ENCODE data around the gene MFRP.

Gene MFRP

DNA sequence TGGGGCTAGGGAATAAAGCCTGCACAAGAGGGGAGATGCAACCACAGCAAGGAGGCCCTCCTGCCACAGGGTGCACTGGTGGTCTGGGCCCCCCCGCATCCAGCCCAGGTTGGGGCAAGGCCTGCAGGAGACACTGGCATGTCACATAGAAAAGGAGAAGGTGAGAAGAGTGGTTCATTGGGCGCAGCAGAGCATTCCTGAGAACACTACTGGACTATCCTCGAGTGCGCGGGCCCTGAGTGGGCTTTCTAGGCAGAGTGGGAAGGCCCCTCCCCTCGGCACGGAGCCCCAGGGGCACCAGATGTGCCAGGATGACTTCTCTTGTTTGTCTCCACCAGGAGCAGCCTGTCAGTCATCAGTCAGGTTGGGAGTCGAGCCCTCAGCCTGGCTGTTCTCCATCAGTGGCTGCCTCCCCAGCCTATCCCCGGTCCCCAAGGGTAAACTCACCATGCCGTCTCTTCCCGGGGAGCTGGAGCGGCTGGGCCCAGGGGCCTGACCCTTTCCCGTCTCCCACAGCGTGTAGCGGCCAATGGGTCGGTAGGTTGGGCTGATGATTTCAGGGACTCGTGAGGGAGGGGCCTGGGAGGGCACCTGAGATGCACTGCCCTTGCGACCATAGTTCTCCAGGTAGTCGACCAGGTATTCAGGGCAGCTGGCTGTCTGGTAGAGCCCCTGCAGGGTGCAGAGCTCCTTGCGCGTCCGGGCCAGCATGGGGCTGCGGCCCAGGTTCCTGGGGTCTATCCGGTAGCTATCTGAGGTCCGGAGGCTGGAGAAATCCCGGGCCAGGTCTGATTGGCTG is 26.0 kb upstream of the MFRP start:
- no peak for DNase-seq

- DNase-seq: no peak
These were observed 25.3 kb upstream of the MFRP start for GRCh38 chr11:119371778-119372182.

DNA sequence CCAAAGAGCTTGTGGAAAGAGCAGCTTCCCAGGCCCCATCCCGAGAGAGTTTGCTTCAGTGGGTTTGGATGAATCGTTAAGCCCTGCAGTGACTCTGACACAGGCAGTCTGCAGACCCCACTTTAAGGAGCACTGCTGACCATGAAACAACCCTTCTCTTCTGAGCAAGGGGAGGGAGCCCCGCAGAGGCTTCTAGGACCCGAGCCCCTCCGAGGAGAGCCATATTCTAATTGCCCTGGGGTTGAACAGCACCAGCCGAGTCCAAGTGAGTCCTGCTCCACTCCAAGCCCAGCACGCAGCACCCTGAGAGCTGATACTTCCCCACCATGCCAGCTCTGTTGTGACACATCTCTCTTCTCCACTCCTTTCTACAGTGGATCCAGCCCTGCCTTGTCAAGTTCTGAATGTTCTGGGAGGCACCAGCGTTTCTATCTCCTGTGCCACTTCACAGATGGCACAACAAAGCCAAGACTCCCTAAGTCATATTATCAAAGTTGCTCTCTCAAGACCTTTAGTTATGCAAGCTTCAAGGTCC is 24.6 kb upstream of the MFRP start:
- DNase-seq: no peak

GRCh38 chr11:119370486-119371046 is 24.1 kb upstream of the MFRP start:
- no peak for DNase-seq

DNA sequence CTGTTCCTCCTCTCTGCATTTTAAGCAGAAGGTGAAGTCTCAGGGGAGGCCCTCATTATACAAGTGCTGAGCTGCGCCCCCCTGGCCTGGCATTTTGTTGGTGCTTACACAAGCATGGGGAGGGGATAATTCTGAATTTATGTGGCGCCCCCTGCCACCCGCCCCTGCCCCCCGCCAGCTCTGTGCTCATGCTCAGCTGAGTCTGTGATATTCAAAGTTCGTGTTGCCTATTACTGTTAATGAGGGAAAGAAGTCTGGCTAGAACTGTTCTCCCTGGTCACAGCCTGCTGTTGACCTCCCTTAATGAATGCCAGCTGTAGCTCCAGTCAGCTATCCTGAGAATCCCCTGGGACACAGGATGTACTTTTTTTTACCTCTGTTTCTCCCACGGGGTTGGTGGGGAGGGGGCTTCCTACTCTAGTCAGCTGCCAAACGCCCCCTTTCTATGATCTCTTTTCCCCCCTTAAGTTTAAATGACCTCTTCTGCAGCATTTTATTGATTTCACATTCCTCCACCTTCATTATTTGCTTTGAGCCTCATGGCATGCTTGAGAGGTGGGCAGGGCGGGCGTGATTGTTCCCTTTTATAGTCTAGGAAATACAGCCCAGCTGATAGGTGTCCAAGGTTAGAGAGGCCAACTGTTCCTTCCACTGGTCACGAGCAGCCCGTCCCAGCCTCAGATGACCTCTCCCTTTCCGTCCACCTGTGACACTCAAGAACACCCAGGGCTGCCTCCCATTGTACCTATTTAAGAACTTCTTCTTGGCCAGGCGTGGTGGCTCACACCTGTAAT is 22.8 kb upstream of the MFRP start:
- no peak for DNase-seq

DNA sequence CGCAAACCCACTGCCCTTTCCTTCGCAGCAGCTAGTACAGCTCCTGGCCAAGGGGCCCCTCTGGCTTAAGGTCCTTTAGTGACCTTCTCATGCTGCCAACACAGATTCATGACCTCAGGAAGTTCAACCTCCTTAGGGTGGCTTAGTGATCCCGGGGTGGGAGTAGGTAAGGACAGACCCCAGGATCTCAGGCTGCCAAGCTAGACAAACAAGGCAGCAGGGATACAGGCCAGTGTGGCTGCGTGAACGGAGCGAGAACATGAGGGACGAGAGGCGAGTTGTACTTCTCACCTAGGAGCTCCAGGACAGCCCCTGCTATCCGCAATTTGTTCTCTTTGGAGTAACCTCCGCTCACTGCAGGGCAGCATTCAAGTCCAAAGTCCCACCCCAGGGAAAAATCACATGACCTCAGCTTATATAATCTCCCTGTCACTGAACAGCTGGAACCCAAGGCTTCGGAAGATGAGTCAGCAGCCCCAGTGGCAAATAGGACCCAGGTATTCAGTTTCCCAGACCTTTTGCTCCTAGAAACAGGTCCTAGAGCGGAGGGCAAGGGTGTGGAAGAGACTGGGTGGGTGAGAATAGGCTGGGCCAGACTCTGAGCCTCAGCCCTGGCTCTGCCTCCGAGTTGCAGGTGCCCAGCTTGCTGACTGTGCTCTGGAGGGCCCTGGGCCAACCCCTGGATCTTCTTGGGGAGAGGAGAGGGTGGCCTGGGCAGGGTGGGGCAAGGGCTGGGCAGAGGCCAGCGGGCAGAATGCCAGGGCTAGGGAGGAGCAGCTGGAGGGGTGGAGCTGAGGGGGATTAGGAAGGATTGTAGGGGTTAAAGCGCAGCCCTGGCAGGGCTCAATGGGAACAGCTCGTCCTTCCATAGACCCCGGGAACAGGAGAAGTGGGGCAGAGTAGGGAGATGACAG is 21.9 kb upstream of the MFRP start:
- no peak for DNase-seq

DNA sequence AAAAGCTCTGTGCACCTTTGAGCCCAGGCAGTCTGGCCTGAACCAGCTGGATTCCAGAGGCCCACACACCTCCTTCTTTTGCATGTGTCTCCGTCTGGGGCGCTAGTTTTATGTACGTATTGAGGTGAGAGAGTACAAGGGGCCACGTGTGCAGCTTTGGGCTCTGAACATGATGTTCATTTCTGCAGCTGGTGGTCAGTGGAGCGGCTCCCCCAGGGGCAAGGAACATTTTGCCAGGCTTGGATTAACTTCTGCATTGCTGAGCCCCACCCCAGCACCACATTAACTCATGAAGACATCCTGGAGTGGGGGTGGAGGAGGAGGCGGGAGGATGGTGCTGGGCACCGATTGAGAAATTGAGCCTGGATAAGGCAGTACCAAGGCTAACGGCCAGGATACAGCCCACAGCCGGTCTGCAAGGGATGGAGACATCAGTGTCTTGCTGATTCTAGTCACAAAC is 21.2 kb upstream of the MFRP start:
- no peak for DNase-seq

DNA sequence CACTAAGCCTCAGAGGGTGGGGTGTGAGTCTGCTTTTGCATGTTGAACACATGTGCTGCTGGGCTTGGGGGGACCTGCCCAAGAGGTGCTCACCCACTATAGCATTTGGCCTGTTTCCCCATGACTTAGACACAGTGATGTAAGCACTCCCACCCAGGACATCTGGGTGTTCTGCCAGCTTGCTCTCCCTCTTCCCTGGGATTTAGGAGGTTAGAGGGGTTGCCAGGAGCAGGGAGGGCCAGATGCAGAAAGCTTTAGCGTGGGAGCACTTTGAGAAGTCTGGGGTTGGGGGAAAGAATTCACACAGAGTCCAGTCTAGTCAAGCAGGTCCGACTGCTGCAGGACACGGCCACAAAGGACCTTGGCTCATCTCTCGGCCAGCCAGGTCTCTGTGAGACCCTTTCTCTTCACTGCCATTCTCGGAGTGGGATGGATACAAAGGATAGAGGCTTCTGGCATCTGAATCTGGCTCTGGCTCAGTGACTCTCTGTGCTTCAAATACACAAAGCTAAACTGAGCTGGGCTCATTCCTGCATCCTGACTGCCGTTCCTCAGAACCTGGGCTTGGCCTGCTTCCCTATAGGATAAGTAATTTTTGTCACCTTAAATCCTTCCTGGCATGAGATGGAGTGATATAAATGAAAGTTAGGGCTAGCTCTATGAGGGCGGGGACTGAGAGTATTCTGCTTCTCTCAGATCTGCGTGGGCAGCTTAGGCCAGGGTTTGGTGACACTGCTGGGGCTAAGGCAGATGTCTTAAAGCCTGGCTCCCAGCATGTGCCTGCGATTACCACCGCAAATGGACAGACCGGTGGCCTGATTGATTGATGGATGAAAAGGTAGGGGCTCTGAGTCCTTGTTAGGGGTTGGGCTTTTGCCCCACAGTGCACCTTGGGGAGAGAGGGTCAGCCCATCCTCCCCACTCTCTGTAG is 20.4 kb upstream of the MFRP start:
- DNase-seq: no peak

GRCh38 chr11:119365071-119365591 is 18.6 kb upstream of the MFRP start:
- DNase-seq: no peak

DNA sequence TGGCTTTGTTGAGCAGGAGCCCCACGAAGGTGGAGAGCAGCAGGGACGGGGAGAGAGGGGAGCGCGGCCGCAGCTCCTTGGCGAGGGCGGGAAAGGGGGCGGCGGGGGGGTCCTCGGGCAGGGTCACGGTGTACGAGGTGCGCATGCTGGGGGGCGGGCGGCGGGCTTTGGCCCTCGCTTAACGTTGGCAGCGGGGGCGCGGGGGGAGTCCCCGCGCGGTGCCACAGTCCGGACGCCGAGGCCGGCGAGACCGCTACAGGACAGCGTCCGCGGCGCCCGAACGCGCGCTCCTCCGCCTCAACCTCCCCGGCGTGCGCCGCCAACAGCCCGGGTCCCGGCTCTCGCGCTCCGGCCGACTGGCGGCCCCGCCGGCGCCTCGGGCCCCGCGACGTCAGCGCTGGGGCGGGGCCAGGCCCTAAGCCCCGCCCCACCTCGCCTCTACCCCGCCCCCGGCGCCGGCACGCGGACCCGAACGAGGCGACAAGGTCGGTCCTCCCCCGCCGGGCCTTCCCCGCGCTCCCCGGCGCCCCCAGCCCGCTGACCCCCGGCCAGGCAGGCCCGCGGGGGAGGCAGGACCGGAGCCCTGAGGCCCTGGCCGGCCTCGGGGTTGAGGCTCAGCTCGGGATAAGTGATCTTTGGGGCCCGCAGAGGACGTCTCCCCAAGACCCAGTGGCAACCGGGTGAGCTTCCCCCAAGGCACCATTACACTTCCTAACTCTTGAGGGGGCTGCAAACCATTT is 17.5 kb upstream of the MFRP start:
- DNase-seq: no peak

- no peak for DNase-seq
These were observed 16.8 kb upstream of the MFRP start for GRCh38 chr11:119363081-119363850.

DNA sequence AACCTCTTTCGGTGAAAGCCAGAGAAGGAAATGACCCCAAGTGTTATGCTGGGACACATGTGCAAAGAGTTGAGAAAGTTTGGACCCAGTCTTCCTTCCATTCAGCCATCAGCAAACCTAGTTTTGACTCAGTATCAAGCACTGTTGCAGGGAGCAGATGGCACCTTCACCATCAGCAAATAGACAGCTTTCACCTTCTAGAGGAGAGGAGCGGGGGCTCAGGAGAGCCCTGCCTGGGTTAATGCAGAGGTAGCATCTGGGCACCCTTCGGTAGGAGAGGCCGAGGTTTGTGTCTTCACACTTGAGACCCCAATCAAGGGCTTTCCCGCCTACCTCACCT is 16.2 kb upstream of the MFRP start:
- DNase-seq: no peak

DNA sequence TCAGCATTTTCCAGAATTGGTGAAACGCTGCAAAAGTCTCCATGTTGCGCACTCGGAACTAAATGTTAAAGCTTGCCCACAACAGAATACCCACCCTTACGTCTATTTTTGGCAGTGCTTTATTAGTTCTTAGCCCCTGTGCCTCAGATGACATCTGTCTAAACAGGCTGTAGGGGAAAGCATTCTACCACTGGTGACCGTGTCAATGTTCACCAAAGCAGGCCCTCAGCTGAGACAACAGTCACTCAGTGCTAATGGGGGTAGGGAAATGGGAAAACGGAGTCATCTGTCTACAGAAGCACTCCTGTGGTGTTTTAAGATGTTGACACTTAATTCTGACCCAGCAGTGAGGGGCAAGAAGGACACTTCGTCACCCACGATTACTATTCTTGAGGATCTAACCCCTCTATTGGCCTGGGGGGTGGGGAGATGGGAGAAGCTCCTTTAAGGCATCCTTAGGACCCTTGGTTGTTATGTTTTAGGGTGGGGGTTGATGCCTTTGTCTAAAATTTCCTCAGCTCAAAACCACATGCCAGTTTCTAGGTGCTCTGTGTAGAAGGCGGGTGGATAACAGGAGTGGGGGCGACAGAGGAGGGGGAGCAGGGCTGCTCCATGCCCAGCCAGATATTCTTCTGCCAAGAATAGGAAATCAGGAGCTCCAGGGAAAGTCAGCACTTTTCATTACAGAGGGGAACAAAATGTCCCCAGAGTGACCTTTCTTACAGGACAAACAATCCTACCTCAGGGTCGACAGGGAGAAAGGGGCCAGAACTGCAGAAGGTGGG is 15.6 kb upstream of the MFRP start:
- DNase-seq: no peak

- DNase-seq: no peak
These were observed 14.7 kb upstream of the MFRP start for GRCh38 chr11:119361056-119361787.

- no peak for DNase-seq
These were observed 13.1 kb upstream of the MFRP start for GRCh38 chr11:119359365-119360214.

- no peak for DNase-seq
These were observed 10.6 kb upstream of the MFRP start for GRCh38 chr11:119357074-119357473.
